Parathyroid adenoma (tissue), 2 donors: ENCODE data around the gene PLD6.

Experiments
- H2AFZ ChIP-seq: fragments of 300-600 bp; sonication (generic); one replicate; pipeline ENCODE4 v1.7.0; 2017; ENCODE audit warnings: antibody characterized with exemption, mild to moderate bottlenecking
- H3K27ac ChIP-seq: fragments of 300-600 bp; sonication (generic); one replicate; pipeline ENCODE4 v1.7.0; 2017
- H3K27me3 ChIP-seq: fragments of 300-600 bp; sonication (generic); one replicate; pipeline ENCODE4 v1.7.0; 2017; ENCODE audit warnings: low read length; ENCODE audit not compliant: control insufficient read depth, insufficient read depth
- H3K36me3 ChIP-seq: fragments of 300-600 bp; sonication (generic); one replicate; pipeline ENCODE4 v1.7.0; 2017; ENCODE audit warnings: low read length; ENCODE audit not compliant: control insufficient read depth, insufficient read depth
- H3K4me1 ChIP-seq: fragments of 300-600 bp; sonication (generic); one replicate; pipeline ENCODE4 v1.7.0; 2017; ENCODE audit warnings: control low read depth
- H3K4me2 ChIP-seq: fragments of 300-600 bp; sonication (generic); one replicate; pipeline ENCODE4 v1.7.0; 2017; ENCODE audit warnings: low read length
- H3K4me3 ChIP-seq: fragments of 300-600 bp; sonication (generic); one replicate; pipeline ENCODE4 v1.7.0; 2017; ENCODE audit warnings: low read depth, low read length
- H3K79me2 ChIP-seq: fragments of 300-600 bp; sonication (generic); one replicate; pipeline ENCODE4 v1.7.0; 2017; ENCODE audit warnings: control low read depth
- H3K9ac ChIP-seq: fragments of 300-600 bp; sonication (generic); one replicate; pipeline ENCODE4 v1.7.0; 2017; ENCODE audit warnings: mild to moderate bottlenecking
- H3K9me3 ChIP-seq: fragments of 300-600 bp; sonication (generic); one replicate; pipeline ENCODE4 v1.7.0; 2017; ENCODE audit warnings: low read length; ENCODE audit not compliant: control insufficient read depth
- CTCF ChIP-seq: fragments of 300-600 bp; sonication (generic); IDR thresholded peaks from one replicate; pipeline ENCODE4 v1.7.0; 2017; ENCODE audit warnings: antibody characterized with exemption, mild to moderate bottlenecking
- donor health status: primary hyperparathyroidism.

Gene PLD6

GRCh38 chr17:17171186-17171585 is 34.9 kb downstream of the PLD6 start:
- Histone ChIP-seq H3K4me2 (no peak overlapping the region), H3K9ac (no peak overlapping the region), H2AFZ (no peak overlapping the region), H3K79me2 (no peaks in the 10 kb centered on the region), H3K27me3 (no peaks in the 10 kb centered on the region), H3K27ac (no peak overlapping the region), H3K36me3 (no peaks in the 10 kb centered on the region), H3K9me3 (no peaks in the 10 kb centered on the region), H3K4me3 (no peak overlapping the region), H3K4me1 (no peaks in the 10 kb centered on the region)
- TF ChIP-seq CTCF = no peak

GRCh38 chr17:17170346-17170985 is 35.7 kb downstream of the PLD6 start:
- no peak overlapping the region for H3K9ac ChIP-seq
- no peaks in the 10 kb centered on the region for H3K9me3 ChIP-seq
- no peak overlapping the region for H3K4me3 ChIP-seq
- no peak overlapping the region for H3K27ac ChIP-seq
- no peak overlapping the region for H2AFZ ChIP-seq
- no peaks in the 10 kb centered on the region for H3K4me1 ChIP-seq
- no peaks in the 10 kb centered on the region for H3K36me3 ChIP-seq
- no peaks in the 10 kb centered on the region for H3K27me3 ChIP-seq
- no peaks in the 10 kb centered on the region for H3K79me2 ChIP-seq
- no peak for TF ChIP-seq CTCF
- no peak overlapping the region for H3K4me2 ChIP-seq

- H3K4me3 ChIP-seq = no peak overlapping the region
- H3K79me2 ChIP-seq = peaks cover 2% of the 10 kb centered on the region
- no peak overlapping the region for H3K27ac ChIP-seq
- H3K36me3 ChIP-seq = no peaks in the 10 kb centered on the region
- no peak overlapping the region for H3K4me2 ChIP-seq
- no peaks in the 10 kb centered on the region for H3K4me1 ChIP-seq
- no peak overlapping the region for H3K9ac ChIP-seq
- H2AFZ ChIP-seq = no peak overlapping the region
- no peaks in the 10 kb centered on the region for H3K27me3 ChIP-seq
- no peak for TF ChIP-seq CTCF
- no peaks in the 10 kb centered on the region for H3K9me3 ChIP-seq
Measured at GRCh38 chr17:17169396-17169795, 36.7 kb downstream of the PLD6 start.

- no peaks in the 10 kb centered on the region for H3K36me3 ChIP-seq
- no peak overlapping the region for H3K27ac ChIP-seq
- no peaks in the 10 kb centered on the region for H3K4me1 ChIP-seq
- H2AFZ ChIP-seq = no peak overlapping the region
- no peaks in the 10 kb centered on the region for H3K27me3 ChIP-seq
- no peak overlapping the region for H3K4me3 ChIP-seq
- H3K4me2 ChIP-seq = no peak overlapping the region
- TF ChIP-seq CTCF = no peak
- no peak overlapping the region for H3K9ac ChIP-seq
- H3K79me2 ChIP-seq = peaks cover 2% of the 10 kb centered on the region
- no peaks in the 10 kb centered on the region for H3K9me3 ChIP-seq
Measured at GRCh38 chr17:17168401-17168800, 37.7 kb downstream of the PLD6 start.

GRCh38 chr17:17167986-17168385 is 38.1 kb downstream of the PLD6 start:
- H3K4me3 ChIP-seq = no peak overlapping the region
- H3K4me2 ChIP-seq = no peak overlapping the region
- H3K36me3 ChIP-seq = no peaks in the 10 kb centered on the region

More at GRCh38 chr17:17167986-17168385, 38.1 kb downstream of the PLD6 start:
- no peak overlapping the region for H3K27ac ChIP-seq
- TF ChIP-seq CTCF = no peak
- H3K79me2 ChIP-seq = peaks cover 2% of the 10 kb centered on the region
- no peaks in the 10 kb centered on the region for H3K4me1 ChIP-seq
- H3K9ac ChIP-seq = no peak overlapping the region
- H3K27me3 ChIP-seq = no peaks in the 10 kb centered on the region
- H2AFZ ChIP-seq = no peak overlapping the region
- no peaks in the 10 kb centered on the region for H3K9me3 ChIP-seq
